Right lung (tissue), 5 donors: Measurements from ENCODE around the gene LPIN1. TPM values are rescaled to one million over a fixed set of nuclear protein-coding genes. Genes with fewer than 3 reads are reported as not detected.
"Not testable (repeated sequence)": the region's sequence is repeated elsewhere in the genome, so short reads cannot be mapped to it uniquely, and the experiment has no call there.

Experiments
- DNase-seq, 2 donors: peaks; one replicate each; pipeline ENCODE4 v3.0.0-alpha.2; 2013
- polyA plus RNA-seq, 5 donors: library from polyadenylated mRNA; unstranded; fragments of 120-200 nt; gene quantifications; one replicate each; pipeline versions ENCODE4 v1.2.1 to v1.2.3, GENCODE V29; 2013; ENCODE audit warnings: inconsistent platforms in 1 of 5, low replicate concordance in 1 of 5; ENCODE audit not compliant: insufficient read length in 5 of 5, insufficient read depth in 1 of 5

The LPIN1 gene
- polyA plus RNA-seq, 5 donors: 16.5 to 23.0 (median 20.4) TPM

GRCh38 chr2:11715987-11716652 is 30.3 kb upstream of the LPIN1 start:
- no peak for DNase-seq

GRCh38 chr2:11716689-11717321 is 29.6 kb upstream of the LPIN1 start:
- peak in 1 of 2 donors; percentile 65 for DNase-seq

- no peak for DNase-seq
Measured at GRCh38 chr2:11717623-11718022, 28.8 kb upstream of the LPIN1 start.

GRCh38 chr2:11718606-11719005 is 27.8 kb upstream of the LPIN1 start:
- no peak for DNase-seq

DNA sequence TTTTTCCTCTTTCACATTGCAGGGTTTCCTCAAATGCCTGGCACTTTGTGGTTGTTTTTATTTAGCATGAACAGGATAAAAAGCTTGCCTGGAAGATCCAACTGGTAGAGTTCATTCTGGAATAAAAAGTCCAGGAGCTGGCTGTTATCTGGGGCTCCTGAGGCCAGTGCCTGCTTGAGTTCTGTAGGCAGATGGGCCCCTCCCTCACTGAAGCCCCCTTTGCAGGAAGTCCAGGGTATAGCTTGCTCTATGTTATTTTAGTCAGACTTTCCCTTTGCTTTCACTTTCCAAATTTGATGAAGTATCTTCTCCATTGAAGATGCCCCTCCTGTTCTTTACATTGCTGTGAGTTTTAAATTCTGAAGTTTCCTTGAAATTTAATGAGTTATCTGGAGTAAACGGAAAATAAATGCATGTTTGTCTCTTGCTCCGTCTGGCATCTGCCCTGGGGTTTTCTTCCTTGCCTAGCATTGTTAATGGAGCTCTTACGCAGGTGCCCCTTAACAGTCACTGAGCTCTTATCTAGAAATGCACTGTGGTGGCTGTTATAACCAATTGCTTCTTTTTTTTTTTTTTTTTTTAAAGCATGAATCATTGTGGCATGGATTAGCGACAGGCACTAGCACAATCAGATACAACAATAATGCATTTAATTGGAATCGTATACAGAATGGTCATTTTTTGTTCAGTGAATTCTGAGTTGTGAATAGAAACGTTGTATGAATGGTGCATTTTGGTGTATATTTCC is 27.0 kb upstream of the LPIN1 start:
- DNase-seq: no peak

DNA sequence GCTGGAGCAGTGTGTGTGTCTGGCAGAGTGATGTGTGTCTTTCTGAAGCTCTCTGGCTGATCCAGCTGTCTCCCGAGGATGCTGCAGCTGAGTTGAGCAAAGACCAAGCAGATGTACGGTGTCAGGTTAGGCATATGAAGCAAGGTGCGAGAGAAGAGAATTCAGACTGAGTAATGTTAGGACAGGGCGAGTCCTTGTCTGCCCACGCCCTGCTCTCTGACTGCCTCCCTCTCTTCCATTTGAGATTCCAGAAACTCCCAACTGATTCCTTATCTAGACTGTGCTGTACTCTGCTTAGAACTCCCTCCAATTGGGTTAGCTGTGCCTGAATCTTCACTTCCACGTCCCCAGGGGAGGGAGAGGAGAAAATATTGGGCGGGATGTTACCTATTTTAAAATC is 25.7 kb upstream of the LPIN1 start:
- DNase-seq: no peak

- DNase-seq: no peak
Measured at GRCh38 chr2:11722292-11723060, 24.0 kb upstream of the LPIN1 start.

- no peak for DNase-seq
Measured at GRCh38 chr2:11723061-11723371, 23.4 kb upstream of the LPIN1 start.

GRCh38 chr2:11724151-11724550 is 22.3 kb upstream of the LPIN1 start:
- DNase-seq: no peak

DNA sequence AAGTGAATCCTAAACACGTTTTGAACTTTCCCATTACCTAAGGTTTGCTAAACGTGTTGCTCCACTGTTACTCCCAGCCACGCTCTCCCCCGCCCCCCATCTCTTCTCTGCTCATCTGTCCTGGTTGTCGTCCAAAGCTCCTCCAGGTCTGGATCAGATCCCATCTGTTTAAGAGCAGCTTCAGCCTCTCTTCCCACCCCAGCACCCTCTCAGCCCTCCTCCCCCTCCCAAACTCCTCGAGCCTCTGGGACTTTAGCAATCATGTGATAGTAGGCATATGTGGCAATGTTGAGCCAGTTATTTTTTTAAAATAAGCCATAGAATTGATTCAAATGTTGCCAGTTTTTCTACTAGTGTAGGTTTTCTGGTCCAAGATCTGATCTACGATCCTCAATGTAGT is 20.0 kb upstream of the LPIN1 start:
- DNase-seq: no peak

DNA sequence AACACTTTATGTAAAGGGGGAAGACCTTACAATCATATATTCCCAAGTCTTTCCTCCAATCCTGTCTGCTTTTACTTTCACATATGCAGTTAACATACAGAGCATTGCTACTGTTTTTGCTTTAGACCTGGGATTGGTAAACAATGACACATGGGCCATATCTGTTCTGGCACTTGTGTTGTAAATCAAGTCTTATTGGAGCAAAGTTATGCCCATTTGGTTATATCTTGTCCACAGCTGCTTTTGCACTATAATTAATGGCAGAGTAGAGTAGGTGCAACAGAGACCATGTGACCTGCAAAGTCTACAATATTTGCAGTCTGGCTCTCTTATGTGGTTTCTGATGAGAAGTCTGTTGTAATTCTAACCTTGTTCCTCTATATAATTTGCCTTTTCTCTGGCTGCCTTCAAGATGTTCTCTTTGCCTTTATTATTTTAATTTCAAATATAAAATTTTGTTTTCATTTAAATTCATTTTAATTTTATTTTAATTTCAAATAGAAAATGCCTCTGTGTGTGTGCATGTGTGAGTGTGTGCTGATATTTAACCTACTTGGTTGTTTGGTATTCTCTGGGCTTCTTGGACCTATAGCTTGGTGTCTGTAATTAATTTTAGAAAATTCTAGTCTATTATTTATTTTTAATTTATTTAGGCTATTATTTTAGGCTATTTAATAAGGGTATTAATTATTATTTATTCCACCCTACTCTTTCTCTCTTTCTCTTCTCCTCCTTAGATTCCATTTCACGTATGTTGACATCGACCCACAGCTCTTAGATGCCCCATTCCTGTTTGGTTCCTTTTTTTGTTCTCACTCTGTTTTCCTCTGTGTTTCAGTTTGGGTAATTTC is 16.8 kb upstream of the LPIN1 start:
- no peak for DNase-seq

DNA sequence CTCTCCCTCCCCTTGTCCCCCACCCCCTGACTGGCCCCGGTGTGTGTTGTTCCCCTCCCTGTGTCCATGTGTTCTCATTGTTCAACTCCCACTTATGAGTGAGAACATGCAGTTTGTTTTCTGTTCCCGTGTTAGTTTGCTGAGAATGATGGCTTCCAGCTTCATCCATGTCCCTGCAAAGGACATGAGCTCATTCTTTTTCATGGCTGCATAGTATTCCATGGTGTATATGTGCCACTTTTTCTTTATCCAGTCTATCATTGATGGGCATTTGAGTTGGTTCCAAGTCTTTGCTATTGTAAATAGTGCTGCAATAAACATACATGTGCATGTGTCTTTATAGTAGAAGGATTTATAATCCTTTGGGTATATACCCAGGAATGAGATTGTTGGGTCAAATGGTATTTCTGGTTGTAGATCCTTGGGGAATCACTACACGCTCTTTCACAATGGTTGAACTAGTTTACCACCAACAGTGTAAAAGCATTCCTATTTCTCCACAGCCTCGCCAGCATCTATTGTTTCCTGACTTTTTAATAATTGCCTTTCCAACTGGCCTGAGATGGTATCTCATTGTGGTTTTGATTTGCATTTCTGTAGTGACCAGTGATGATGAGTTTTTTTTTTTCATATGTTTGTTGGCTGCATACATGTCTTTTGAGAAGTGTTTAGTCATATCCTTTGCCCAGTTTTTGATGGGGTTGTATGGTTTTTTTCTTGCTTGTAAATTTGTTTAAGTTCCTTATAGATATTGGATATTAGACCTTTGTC is 15.0 kb upstream of the LPIN1 start:
- not testable (repeated sequence) for DNase-seq

- no peak for DNase-seq
Measured at GRCh38 chr2:11732587-11732986, 13.8 kb upstream of the LPIN1 start.

DNA sequence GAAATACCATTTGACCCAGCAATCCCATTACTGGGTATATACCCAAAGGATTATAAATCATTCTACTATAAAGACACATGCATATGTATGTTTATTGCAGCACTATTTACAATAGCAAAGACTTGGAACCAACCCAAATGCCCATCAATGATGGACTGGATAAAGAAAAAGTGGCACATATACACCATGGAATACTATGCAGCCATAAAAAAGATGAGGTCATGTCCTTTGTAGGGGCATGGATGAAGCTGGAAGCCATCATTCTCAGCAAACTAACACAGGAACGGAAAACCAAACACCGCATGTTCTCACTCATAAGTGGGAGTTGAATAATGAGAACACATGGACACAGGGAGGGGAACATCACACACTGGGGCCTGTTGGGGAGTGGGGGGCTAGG is 8.6 kb upstream of the LPIN1 start:
- not testable (repeated sequence) for DNase-seq

DNA sequence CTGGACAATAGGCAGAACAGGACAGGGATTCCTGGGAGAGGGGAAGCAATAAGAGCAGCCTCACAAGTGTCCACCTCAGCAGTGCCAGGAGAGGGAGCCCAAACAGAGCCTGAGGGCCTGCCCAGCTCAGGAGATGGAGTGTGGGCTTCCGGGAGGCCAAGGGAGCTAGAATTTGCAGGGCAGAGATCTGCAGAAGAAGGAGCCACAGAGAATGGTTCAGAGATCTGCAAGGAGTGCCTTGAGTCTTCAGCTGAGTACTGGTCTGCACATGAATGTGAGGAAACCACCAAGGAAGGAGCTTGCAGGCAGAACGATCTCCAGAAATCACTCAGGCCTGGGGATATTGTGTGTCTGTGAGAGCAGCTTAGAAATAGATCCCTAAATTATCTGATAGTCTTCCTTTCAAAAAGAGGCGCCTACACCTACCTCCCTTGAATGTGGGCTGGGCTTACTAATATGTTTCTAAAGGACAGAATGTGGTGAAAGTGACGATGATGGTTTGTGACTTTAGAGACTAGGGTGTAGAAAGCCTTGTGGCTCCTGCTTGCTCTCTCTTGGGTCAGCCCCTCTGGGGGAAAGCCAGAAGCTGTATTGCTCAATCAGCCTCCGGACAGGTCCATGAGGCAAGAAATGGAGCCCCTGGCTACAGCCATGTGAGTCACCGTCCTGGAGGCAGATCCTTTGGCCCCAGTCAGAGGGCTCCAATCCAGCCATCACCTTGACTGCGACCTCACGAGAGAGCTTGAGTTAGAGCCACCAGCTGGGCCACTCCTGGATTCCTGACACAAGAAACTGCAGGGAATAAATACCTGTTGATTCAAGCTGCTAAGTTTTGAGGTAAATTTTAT is 7.6 kb upstream of the LPIN1 start:
- DNase-seq: peak; percentile 38 to 39

DNA sequence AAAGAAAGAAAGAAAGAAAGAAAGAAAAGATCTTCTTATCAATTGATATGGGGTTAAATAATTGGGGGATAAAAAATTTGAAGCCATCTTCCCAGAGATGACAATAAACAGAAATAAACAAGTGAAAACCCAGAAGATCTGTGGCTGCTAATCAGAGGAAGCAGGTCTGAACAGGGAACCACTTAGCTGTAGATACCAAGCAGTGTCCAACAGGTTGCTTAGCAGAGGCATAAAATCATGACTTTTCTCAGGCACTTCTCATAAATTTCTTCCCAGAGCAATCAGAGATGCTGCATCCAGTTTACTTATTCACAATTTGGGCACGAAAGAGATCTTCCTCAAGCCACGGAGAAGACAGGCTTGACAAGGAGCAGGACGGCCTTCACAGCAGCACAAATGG is 5.7 kb upstream of the LPIN1 start:
- DNase-seq: no peak

DNA sequence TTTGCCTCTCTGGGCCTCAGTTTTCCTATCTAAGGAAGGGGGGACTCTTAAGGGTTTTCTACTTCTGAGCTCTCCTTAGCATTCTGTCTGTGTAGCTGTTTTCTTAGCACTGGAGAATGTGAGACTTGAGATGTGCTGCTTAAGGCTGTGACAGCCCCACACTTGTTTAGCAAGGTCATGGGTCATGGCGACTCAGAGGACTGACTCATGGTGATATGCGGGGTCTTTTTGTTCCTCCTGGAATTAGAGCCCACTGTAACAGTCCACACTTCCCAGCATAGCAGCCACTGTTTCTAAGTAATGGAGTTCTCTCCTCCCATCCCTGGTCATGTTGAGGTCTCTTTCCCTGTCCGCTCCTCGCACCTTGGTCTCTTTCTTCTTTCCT is 4.1 kb upstream of the LPIN1 start:
- no peak for DNase-seq

- DNase-seq: no peak
Measured at GRCh38 chr2:11742702-11743357, 3.6 kb upstream of the LPIN1 start.

- DNase-seq: no peak
Measured at GRCh38 chr2:11743366-11743765, 3.1 kb upstream of the LPIN1 start.
